Tibial nerve (tissue), 4 donors: ENCODE measurements around the gene BMPR1A. TPM values are rescaled to one million over a fixed set of nuclear protein-coding genes. Genes with fewer than 3 reads are reported as not detected.

Experiments used
- DNase-seq, 2 donors: peaks; one replicate each; pipeline ENCODE4 v3.0.0-alpha.2; 2019; ENCODE audit warnings: low spot score in 2 of 2
- H3K27ac ChIP-seq, 4 donors: fragments of 200-600 bp; sonication (generic) in 3 of 4; one replicate each; pipeline ENCODE4 v1.5.1; 2017 to 2019; ENCODE audit warnings: mild to moderate bottlenecking in 1 of 4
- H3K27me3 ChIP-seq, 2 donors: fragments of 200-600 bp; sonication (generic) in 1 of 2; one replicate each; pipeline versions ENCODE4 v1.5.1 to v1.6.0; 2017 to 2019
- H3K36me3 ChIP-seq, 3 donors: fragments of 200-600 bp; sonication (generic); one replicate each; pipeline ENCODE4 v1.5.1; 2018 to 2019
- H3K4me1 ChIP-seq, 4 donors: fragments of 200-600 bp; sonication (generic) in 3 of 4; one replicate each; pipeline ENCODE4 v1.5.1; 2017 to 2019
- H3K4me3 ChIP-seq, 4 donors: fragments of 200-600 bp; sonication (generic) in 3 of 4; one replicate each; pipeline ENCODE4 v1.5.1; 2017 to 2019; ENCODE audit warnings: mild to moderate bottlenecking in 1 of 4, moderate library complexity in 1 of 4
- H3K9me3 ChIP-seq, 4 donors: fragments of 200-600 bp; sonication (generic) in 3 of 4; one replicate each; pipeline ENCODE4 v1.5.1; 2017 to 2019
- EP300 ChIP-seq, 2 donors: sonication (generic); formaldehyde crosslinking; IDR thresholded peaks; one replicate each; pipeline ENCODE4 v1.6.1; 2017; ENCODE audit warnings: antibody characterized with exemption in 2 of 2, mild to moderate bottlenecking in 1 of 2
- POLR2A ChIP-seq, 2 donors: fragments of 450-650 bp; IDR thresholded peaks; one replicate each; pipeline ENCODE4 v1.6.1; 2017; ENCODE audit warnings: antibody characterized with exemption in 2 of 2, mild to moderate bottlenecking in 2 of 2, moderate library complexity in 2 of 2
- WGBS, 2 donors: methylation state at CpG; one replicate each; pipeline ENCODE4 v1.1.5; 2018; 5-methylcytosine and 5-hydroxymethylcytosine counted together
- total RNA-seq, 4 donors: library from RNA; depleted of rRNA; stranded (reverse); fragments of >200 nt; gene quantifications; one replicate each; pipeline ENCODE4 v1.1.0, GENCODE V29; 2016
- TF ChIP-seq, protein P1 (sequence below), 5 experiments: fragments of 200-600 bp in 3 of 5; fragments of 450-650 bp in 2 of 5; sonication (generic) in 3 of 5; IDR thresholded peaks; one replicate each; pipeline ENCODE4 v1.5.1; 2016 to 2019; ENCODE audit warnings: antibody characterized with exemption in 5 of 5, mild to moderate bottlenecking in 3 of 5, moderate library complexity in 2 of 5

BMPR1A gene
- total RNA-seq, 4 donors from 2014 or later, result 35.7 to 51.3 (median 42.8) TPM

DNA sequence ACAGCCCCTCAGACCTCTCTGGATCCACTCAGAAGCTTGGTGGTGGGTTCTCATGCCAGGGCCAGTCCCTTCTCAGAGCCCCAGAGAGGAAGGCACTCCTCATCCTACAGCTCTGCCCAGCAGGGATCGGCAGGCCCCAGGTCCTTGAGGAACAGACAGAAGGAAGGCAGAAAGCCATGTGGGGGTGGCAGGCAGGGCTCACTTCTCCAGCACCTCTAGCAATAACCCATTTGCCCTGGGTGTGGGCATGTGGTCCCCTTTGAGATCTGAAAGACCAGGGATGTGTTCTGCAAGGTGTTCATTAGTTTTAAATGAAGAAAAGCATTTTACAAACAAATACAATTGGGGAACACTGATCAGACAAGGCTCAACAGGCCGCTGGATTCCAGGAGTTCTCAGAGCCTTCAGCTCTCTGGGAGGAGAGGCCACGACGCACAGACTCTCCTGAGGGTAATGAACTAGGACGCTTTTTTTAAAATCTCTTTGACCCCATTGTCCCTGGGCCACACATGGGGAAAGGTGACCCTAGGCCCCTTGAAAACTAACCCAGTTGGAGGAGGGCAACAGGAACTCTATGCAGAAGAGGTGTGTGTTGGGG is 47.5 kb upstream of the BMPR1A start:
- DNase-seq, result peak in 1 of 2 donors; percentile 0
- H3K27ac ChIP-seq, result no peak overlapping the region
- WGBS, 2 donors, result 60 to 61% methylated on average over 5 of the region's 5 CpGs
- H3K9me3 ChIP-seq, result no peaks in the 10 kb centered on the region
- H3K36me3 ChIP-seq, result no peaks in the 10 kb centered on the region
- no peaks in the 10 kb centered on the region for H3K27me3 ChIP-seq
- TF ChIP-seq EP300 (IDR thresholded peaks at IDR 0.05) (no peak), POLR2A (IDR thresholded peaks at IDR 0.05) (no peak)
- TF ChIP-seq, protein P1, sequence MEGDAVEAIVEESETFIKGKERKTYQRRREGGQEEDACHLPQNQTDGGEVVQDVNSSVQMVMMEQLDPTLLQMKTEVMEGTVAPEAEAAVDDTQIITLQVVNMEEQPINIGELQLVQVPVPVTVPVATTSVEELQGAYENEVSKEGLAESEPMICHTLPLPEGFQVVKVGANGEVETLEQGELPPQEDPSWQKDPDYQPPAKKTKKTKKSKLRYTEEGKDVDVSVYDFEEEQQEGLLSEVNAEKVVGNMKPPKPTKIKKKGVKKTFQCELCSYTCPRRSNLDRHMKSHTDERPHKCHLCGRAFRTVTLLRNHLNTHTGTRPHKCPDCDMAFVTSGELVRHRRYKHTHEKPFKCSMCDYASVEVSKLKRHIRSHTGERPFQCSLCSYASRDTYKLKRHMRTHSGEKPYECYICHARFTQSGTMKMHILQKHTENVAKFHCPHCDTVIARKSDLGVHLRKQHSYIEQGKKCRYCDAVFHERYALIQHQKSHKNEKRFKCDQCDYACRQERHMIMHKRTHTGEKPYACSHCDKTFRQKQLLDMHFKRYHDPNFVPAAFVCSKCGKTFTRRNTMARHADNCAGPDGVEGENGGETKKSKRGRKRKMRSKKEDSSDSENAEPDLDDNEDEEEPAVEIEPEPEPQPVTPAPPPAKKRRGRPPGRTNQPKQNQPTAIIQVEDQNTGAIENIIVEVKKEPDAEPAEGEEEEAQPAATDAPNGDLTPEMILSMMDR (IDR thresholded peaks at IDR 0.05), result no peak
- no peak overlapping the region for H3K4me3 ChIP-seq
- H3K4me1 ChIP-seq, result peaks cover 0 to 17% (median 3%) of the 10 kb centered on the region in 4 donors

DNA sequence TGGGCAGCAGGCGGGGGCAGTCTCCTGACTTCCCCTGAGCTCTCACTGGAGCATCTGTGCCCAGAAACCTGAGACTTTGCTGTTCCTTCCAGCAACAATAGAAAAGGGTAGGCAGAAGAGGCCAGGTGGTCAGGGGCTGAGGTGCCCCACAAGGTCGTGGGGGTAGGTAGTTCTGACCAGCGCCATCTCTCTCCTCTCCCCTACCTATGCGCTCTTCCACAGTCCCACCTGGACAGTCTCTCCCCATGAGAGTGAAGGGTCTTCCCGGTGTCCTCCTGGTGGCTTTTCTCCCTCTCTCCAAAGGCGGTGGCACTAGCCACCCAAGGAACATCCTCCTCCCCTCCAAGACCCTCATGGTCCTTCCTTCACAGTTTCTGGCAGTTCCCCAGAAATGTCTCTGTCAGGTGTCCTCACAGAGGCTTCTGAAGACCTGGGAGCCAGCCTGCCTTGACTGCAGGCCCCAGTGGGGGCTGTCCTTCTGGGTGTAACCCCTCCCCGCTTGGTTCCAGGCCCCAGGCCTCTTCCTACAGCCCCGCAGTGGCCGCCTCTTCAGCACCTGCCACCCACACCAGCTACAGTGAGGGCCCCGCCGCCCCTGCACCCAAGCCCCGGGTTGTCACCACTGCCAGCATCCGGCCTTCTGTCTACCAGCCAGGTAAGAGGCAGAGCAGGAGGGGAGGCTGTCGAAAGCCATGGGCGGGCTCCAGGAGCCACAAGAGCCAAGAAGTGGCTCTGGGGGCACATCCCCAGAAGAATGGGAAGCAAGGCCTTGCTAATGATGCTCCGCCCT is 46.8 kb upstream of the BMPR1A start:
- H3K36me3 ChIP-seq, result no peaks in the 10 kb centered on the region
- peaks cover 0 to 17% (median 3%) of the 10 kb centered on the region in 4 donors for H3K4me1 ChIP-seq
- 91% methylated on average over 15 to 16 of the region's 16 CpGs for WGBS, 2 donors
- TF ChIP-seq, protein P1 (IDR thresholded peaks at IDR 0.05), result no peak
- TF ChIP-seq EP300 (IDR thresholded peaks at IDR 0.05), result no peak
- TF ChIP-seq POLR2A (IDR thresholded peaks at IDR 0.05), result no peak
- no peak overlapping the region for H3K27ac ChIP-seq
- no peak overlapping the region for H3K4me3 ChIP-seq
- H3K9me3 ChIP-seq, result no peaks in the 10 kb centered on the region
- H3K27me3 ChIP-seq, result no peaks in the 10 kb centered on the region
- no peak for DNase-seq

DNA sequence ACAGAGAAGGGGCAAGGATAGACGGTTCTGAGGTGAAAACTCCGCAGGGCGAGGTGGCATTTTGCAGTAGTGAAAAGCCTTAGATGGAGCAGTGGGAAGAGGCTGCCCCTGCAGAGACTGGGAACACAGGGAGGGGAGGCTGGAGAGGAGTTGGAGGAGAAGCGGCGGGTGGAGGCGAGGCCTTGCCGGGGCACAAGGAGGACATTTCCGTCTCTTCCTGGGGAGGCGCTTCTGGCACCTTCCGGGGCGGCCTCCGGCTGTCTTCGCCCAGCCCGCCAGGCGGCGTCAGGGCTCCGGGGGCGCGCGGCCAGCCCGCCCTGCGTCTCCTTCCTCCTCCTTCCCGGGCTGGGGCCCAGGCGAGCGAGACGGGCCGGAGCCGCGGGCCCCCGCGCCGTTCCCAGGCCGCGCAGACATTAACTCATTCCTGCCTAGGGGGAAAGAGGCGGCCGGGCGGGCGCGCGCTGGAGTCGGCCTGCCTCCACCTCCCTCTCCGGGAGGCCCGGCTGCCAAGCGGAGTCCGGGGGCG is 45.4 kb upstream of the BMPR1A start:
- no peaks in the 10 kb centered on the region for H3K27me3 ChIP-seq
- peak overlapping the region; percentile 73 to 86 (median 82) for H3K4me3 ChIP-seq
- TF ChIP-seq POLR2A (IDR thresholded peaks at IDR 0.05) (peak; percentile 7 to 68), EP300 (IDR thresholded peaks at IDR 0.05) (peak in 1 of 2 donors; percentile 83)
- TF ChIP-seq, protein P1 (IDR thresholded peaks at IDR 0.05), result peak; percentile 82 to 98 (median 95)
- peak; percentile 67 to 70 for DNase-seq
- 4 to 5% methylated on average over 27 to 29 of the region's 46 CpGs for WGBS, 2 donors
- H3K36me3 ChIP-seq, result no peaks in the 10 kb centered on the region
- H3K9me3 ChIP-seq, result no peaks in the 10 kb centered on the region
- peak overlapping the region; percentile 87 to 96 (median 96) for H3K27ac ChIP-seq
- H3K4me1 ChIP-seq, result peaks cover 0 to 17% (median 3%) of the 10 kb centered on the region in 4 donors

DNA sequence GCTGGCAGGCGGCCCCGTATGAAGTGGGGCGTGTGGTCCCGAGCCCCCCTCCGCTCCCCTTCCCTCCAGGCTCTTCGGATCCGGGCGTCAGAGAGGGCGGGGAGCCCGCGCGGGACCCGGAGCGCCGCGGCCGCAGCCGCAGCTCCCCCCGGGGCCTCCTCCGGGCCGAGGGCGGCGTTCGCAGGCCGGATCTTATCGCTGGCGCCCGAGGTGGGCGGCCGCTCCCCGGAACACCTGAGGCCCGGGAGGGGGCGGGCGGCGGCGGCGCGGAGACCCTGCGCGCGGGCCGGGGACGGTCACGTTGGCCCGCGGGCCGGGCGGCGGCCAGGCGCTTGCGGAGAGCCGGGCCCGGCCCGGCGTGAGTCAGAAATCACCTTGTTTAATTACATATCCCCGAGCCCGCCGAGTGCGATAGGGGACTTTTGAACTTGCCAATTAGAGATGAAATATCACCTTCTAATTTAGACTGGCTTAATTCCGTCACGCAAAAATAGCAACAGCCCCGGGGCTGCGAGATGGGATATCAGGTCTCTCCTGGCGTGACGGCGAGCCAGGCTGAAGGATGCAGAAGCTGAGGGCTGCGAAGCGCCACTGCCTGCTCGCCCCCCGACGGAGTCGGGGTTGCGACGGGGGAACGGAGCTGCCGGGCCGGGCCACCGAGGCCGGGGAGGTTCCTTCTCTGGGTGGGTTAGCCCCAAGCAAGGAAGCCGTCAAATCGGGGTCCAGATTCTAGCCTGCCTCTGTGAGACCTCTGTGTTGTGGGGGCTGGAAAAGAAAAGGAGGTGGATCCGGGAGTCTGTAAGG is 44.7 kb upstream of the BMPR1A start:
- peak in 1 of 2 donors; percentile 3 for TF ChIP-seq POLR2A (IDR thresholded peaks at IDR 0.05)
- TF ChIP-seq, protein P1 (IDR thresholded peaks at IDR 0.05), result no peak
- TF ChIP-seq EP300 (IDR thresholded peaks at IDR 0.05), result no peak
- Histone ChIP-seq H3K36me3 (no peaks in the 10 kb centered on the region), H3K27me3 (no peaks in the 10 kb centered on the region), H3K4me3 (peak overlapping the region; percentile 73 to 86 (median 82)), H3K9me3 (no peaks in the 10 kb centered on the region), H3K27ac (peak overlapping the region; percentile 87 to 96 (median 96)), H3K4me1 (peaks cover 0 to 17% (median 3%) of the 10 kb centered on the region in 4 donors)
- peak in 1 of 2 donors; percentile 42 for DNase-seq
- WGBS, 2 donors, result 0 to 1% methylated on average over 16 to 63 of the region's 82 CpGs
